Glutamatergic neuron (in vitro differentiated cells): ENCODE results near the gene ARIH1. TPM values are rescaled to one million over a fixed set of nuclear protein-coding genes. Genes with fewer than 3 reads are reported as not detected.

Experiments used
- DNase-seq: peaks from one replicate; pipeline ENCODE4 v3.0.0; 2022
- H3K27ac Mint-ChIP-seq: one replicate; pipeline ENCODE4 v1.8.0; 2020; ENCODE audit warnings: mild to moderate bottlenecking, mixed read lengths, inconsistent platforms; ENCODE audit not compliant: unreplicated experiment
- H3K27me3 Mint-ChIP-seq: one replicate; pipeline ENCODE4 v1.8.0; 2020; ENCODE audit warnings: mild to moderate bottlenecking, moderate library complexity, mixed read lengths, inconsistent platforms; ENCODE audit not compliant: unreplicated experiment
- H3K36me3 Mint-ChIP-seq: one replicate; pipeline ENCODE4 v1.8.0; 2020; ENCODE audit warnings: mild to moderate bottlenecking, mixed read lengths, inconsistent platforms; ENCODE audit not compliant: unreplicated experiment
- H3K4me1 Mint-ChIP-seq: one replicate; pipeline ENCODE4 v1.8.0; 2020; ENCODE audit warnings: mild to moderate bottlenecking, low read depth, mixed read lengths, inconsistent platforms; ENCODE audit not compliant: unreplicated experiment
- H3K4me3 Mint-ChIP-seq: one replicate; pipeline ENCODE4 v1.8.0; 2020; ENCODE audit warnings: mild to moderate bottlenecking, mixed read lengths, inconsistent platforms; ENCODE audit not compliant: unreplicated experiment
- H3K9me3 Mint-ChIP-seq: one replicate; pipeline ENCODE4 v1.8.0; 2020; ENCODE audit warnings: mild to moderate bottlenecking, moderate library complexity, mixed read lengths, inconsistent platforms; ENCODE audit not compliant: unreplicated experiment
- total RNA-seq: library from RNA; stranded (reverse); fragmentation: NEBNext Ultra II Directional; extraction: Animal tissue kit (Norgen Biotek cat#: 25700); gene quantifications from one replicate; pipeline ENCODE4 v1.2.1, GENCODE V29; 2021; ENCODE audit not compliant: unreplicated experiment
- TF ChIP-seq, protein P1 (sequence below): fragments of 200-600 bp; sonication (generic); IDR thresholded peaks from one replicate; pipeline ENCODE4 v1.5.0; 2021; ENCODE audit not compliant: partially characterized antibody, unreplicated experiment

The ARIH1 gene
- total RNA-seq, 1 donor from 2014 or later, result 291 TPM

DNA sequence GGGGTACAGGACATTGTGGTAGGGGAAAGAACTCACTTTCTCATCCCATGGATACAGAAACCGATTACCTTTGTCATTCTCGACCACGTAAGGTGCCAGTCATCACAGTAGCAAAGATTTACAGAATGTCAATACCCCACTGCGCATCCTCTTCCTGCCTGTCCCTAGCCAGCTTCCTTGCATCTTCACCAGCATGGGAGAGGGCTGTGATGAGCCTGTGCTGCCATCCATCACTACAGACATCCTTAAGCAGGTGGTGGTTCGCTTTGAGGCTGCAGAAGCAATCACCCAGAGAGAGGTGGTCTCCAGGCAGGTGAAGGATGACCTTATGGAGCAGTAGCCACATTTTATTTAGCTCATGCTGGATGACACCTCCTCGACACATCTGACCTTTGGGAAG is 23.3 kb upstream of the ARIH1 start:
- Mint-ChIP-seq H3K27me3 (no peaks in the 10 kb centered on the region), H3K9me3 (no peaks in the 10 kb centered on the region), H3K36me3 (no peaks in the 10 kb centered on the region), H3K27ac (no peak overlapping the region), H3K4me1 (no peaks in the 10 kb centered on the region), H3K4me3 (no peak overlapping the region)
- TF ChIP-seq, protein P1, sequence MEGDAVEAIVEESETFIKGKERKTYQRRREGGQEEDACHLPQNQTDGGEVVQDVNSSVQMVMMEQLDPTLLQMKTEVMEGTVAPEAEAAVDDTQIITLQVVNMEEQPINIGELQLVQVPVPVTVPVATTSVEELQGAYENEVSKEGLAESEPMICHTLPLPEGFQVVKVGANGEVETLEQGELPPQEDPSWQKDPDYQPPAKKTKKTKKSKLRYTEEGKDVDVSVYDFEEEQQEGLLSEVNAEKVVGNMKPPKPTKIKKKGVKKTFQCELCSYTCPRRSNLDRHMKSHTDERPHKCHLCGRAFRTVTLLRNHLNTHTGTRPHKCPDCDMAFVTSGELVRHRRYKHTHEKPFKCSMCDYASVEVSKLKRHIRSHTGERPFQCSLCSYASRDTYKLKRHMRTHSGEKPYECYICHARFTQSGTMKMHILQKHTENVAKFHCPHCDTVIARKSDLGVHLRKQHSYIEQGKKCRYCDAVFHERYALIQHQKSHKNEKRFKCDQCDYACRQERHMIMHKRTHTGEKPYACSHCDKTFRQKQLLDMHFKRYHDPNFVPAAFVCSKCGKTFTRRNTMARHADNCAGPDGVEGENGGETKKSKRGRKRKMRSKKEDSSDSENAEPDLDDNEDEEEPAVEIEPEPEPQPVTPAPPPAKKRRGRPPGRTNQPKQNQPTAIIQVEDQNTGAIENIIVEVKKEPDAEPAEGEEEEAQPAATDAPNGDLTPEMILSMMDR, result no peak
- DNase-seq, result no peak

DNA sequence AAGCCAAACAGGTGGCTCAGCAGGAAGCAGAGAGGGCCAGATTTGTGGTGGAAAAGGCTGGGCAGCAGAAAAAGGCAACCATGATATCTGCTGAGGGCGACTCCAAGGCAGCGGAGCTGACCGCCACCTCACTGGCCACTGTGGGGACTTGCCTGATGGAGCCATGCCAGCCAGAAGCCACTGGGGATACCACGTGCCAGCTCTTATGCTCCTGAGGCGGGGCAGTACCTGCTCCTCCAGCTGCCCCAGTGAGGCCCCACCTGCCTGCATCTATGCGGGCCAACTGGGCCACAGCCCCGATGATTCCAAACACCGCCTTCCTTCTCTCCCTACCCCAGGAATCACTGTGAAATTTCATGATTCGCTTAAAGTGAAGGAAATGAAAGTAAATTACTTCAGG is 22.9 kb upstream of the ARIH1 start:
- H3K9me3 Mint-ChIP-seq, result no peaks in the 10 kb centered on the region
- DNase-seq, result no peak
- H3K27me3 Mint-ChIP-seq, result no peaks in the 10 kb centered on the region
- H3K36me3 Mint-ChIP-seq, result no peaks in the 10 kb centered on the region
- H3K27ac Mint-ChIP-seq, result no peak overlapping the region
- TF ChIP-seq, protein P1, result no peak
- H3K4me3 Mint-ChIP-seq, result no peak overlapping the region
- no peaks in the 10 kb centered on the region for H3K4me1 Mint-ChIP-seq

DNA sequence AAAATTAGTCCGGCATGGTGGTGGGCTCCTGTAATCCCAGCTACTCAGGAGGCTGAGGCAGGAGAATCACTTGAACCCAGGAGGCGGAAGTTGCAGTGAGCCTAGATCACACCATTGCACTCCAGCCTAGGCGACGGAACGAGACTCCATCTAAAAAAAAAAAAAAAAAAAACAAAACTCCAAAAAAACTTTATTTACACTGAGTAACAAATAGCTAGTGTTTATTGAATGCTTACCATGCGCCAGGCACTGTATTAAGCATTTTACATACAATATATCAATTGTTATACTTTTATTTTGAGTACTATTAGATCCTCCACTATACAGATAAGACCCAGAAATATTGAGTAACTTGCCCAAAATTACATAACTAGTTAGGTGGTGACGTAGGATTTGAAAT is 17.4 kb upstream of the ARIH1 start:
- H3K4me1 Mint-ChIP-seq, result peaks cover 2% of the 10 kb centered on the region
- TF ChIP-seq, protein P1, result no peak
- no peaks in the 10 kb centered on the region for H3K36me3 Mint-ChIP-seq

DNA sequence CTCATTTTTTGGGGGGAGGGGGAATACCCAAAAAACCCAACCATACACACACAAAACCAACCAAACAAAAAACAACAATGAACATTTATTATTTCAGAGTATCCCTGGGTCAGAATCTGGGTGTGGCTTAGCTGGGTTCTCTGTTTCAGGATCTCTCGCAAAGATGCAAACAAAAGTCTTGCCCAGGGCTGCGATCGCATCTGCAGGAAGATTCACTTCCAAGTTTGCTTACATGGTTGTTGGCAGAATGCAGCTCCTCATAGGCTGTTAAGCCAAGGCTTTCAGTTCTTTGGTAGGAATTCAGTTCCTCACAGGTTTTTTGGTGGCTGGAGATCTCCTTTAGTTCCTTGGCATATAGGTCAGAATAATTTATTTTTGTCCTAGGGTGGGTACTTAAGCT is 13.7 kb upstream of the ARIH1 start:
- no peaks in the 10 kb centered on the region for H3K27me3 Mint-ChIP-seq
- no peak for DNase-seq
- no peaks in the 10 kb centered on the region for H3K36me3 Mint-ChIP-seq
- peaks cover 3% of the 10 kb centered on the region for H3K4me1 Mint-ChIP-seq
- TF ChIP-seq, protein P1, result no peak
- no peak overlapping the region for H3K4me3 Mint-ChIP-seq
- H3K9me3 Mint-ChIP-seq, result no peaks in the 10 kb centered on the region
- H3K27ac Mint-ChIP-seq, result no peak overlapping the region

More for the DNA sequence above, 17.4 kb upstream of the ARIH1 start:
- Mint-ChIP-seq H3K9me3 (no peaks in the 10 kb centered on the region), H3K27ac (no peak overlapping the region), H3K4me3 (no peak overlapping the region), H3K27me3 (no peaks in the 10 kb centered on the region)
- DNase-seq, result no peak

- Mint-ChIP-seq H3K27ac (no peak overlapping the region), H3K27me3 (no peaks in the 10 kb centered on the region), H3K4me3 (no peak overlapping the region), H3K4me1 (peaks cover 3% of the 10 kb centered on the region), H3K9me3 (no peaks in the 10 kb centered on the region), H3K36me3 (no peaks in the 10 kb centered on the region)
- DNase-seq, result no peak
- TF ChIP-seq, protein P1, result no peak
These were observed 10.4 kb upstream of the ARIH1 start for GRCh38 chr15:72463702-72464101.
